HG03565 (cell line): Measurements from ENCODE around the gene CMTM3.
"Not testable (repeated sequence)": the region's sequence is repeated elsewhere in the genome, so short reads cannot be mapped to it uniquely, and the experiment has no call there.

Experiments used
- ATAC-seq: cut with Tn5 transposase; IDR thresholded peaks from one replicate; pipeline ENCODE4 v1.9.1; 2021; ENCODE audit warnings: mild to moderate bottlenecking, moderate library complexity; ENCODE audit not compliant: unreplicated experiment

CMTM3 gene

DNA sequence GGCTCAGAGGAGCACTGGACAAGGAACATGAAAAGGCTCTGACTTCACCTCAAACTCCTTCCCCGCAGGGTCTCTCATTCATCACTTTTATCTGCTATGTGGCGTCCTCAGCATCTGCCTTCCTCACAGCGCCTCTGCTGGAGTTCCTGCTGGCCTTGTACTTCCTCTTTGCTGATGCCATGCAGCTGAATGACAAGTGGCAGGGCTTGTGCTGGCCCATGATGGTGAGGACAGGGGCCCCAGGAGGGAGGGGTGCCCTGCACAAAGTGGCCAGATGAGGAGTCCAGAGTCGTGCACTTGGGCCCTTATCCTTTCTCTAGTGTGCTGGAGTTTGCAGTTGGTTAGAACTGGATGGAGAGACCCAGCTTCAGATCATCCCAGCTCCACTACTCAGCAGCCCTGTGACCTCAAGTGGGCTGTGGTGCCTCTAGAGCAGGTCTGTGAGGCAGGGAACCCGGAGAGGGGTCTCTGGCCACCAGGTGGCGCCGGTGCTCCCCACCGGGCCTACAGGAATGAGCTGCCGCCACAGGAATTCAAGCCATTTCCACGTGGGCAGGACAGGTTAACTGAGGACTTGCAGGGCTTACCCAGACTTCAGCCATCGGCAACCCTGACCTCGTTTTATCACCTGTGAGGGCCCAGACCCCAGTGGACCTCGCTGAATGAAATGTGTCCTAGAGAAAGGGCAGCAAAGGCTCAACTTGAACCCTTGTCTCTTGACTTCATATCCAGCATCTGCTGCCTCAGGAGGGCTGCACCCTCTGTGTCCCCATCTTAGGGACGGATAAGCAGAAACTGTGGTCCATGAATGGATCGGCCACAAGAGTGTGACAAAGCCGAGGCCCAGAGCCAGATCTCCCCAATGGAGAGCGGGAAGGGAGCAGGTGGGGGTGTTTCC, 4.0 kb downstream of the CMTM3 start:
- ATAC-seq = no peak

DNA sequence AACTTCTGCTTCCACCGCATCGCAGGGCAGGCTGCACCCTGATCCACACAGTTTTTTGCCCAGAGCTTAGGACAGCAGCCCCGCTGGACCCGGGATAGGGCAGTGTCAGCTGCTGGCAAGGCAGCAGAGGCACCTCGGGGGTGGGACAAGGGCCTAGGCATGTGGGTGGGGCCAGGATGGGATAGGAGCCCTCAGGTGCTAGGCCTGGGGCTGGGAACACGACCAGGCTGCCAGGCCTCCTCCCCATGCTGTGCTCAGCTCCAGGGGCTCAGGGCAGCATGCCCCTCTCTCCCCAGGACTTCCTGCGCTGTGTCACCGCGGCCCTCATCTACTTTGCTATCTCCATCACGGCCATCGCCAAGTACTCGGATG, 4.6 kb downstream of the CMTM3 start:
- ATAC-seq = no peak

DNA sequence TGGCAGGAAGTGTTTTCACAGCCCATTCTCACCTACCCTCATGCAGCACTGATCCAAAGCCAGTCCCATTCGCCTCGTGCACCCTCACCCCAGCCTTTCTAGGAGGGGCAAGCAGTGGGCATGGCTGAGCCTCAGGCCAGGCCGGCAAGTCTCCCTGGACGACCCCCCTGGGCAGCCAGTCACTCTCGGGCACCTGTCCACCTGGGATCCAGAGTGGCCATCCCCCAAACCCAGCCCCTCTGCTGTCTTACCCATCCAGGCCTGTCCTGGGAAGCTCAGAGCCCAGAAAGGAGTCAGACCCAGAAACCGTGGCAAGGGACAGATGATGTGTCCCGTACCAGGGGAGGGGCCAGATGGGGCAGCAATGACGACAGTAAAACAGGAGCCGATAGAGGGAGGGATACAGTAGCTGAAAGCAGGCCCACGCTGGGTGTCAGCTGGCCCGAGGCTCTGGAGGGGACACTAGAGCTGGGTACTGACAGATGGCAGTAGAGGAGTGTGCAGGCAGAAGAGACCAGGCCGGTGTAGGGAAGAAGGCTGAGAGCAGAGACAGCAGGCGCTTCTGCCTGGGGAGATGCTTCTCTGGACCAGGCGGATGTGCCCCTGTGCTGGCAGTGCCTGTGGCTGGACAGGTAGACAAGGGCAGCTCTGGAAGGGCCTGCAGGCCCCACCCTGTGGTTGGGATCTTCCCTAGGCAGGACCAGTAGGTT, 5.8 kb downstream of the CMTM3 start:
- ATAC-seq = no peak

DNA sequence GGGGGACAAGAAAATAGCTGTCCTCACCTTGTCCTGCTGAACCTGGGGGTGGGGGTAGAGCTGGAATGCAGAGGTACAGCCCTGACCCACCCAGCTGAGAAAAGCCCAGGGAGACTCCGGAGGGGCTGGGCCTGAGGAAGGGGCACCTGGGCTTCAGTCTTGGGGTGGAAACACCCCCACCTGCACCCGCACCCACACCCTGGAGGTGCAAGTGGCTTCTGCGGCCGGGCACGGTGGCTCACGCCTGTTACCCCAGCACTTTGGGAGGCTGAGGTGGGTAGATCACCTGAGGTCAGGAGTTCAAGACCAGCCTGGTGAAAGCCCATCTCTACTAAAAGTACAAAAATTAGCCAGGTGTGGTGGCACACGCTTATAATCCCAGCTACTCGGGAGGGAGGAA, 7.4 kb downstream of the CMTM3 start:
- ATAC-seq = not testable (repeated sequence)

DNA sequence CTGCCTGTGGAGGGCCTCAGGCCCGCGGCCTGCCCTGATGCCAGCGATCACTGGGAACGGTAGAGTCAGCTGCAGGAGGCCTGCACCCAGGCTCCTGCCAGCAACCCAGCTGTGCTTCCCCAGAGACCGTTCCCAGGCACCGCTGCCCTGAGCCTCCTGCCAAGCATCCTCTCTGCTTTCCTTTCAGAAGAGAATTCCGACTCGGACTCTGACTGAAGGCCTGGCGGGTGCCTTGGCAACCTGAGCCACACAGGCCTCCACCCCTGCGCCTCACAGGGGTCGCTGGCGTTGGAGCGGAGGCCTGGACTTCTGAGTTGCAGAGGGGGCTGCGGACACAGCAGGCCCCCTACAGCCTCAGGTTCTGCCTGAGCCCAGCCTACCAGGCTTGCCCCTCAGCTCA, 7.9 kb downstream of the CMTM3 start:
- no peak for ATAC-seq

DNA sequence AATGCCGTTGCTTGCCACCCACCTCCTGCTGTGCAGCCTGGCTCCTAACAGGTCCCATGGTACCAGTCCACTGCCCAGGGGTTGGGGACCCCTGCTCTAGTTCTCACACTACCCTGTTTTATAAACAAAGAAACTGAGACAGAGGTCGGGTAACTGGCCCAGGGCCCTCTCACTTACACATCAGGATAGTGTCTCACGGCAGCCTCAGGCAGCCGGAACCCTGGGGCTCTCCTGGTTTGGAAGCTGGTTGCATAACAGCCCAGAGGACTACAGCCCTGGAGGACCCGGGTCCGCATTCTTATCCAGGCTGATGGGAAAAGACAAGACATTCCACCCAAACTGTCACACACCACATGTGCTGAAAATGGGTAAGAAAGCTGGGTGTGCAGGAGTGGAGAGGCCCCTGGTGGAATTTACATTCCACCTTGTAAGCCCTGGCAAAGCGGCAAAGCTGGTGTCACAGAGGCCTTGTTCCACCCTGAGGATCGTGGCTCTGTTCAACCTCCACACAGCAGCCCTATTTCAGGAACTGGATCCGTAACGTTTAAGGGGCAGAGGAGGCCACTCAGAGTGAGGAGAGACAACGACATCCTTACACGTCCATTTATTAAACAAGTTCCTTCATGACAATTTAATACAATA, 9.8 kb downstream of the CMTM3 start:
- no peak for ATAC-seq

DNA sequence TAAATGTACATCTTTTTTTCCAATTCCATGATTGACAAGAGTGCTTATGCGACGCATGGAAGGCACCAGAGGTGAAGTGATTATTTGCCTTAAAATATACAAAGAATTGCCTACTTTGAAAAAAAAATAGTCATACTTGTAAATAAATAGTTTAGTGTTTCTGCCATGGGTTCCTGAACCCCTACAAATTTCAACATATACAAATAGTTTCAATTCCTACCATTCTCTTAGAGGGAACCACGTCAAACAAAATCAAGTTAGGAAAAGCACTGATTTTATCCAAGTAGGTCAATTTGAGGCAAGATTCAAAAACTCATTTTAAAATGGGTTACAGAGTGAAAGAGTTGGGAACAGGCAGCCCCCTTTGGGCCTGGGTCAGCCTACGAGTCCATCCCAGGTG, 11.7 kb downstream of the CMTM3 start:
- no peak for ATAC-seq

DNA sequence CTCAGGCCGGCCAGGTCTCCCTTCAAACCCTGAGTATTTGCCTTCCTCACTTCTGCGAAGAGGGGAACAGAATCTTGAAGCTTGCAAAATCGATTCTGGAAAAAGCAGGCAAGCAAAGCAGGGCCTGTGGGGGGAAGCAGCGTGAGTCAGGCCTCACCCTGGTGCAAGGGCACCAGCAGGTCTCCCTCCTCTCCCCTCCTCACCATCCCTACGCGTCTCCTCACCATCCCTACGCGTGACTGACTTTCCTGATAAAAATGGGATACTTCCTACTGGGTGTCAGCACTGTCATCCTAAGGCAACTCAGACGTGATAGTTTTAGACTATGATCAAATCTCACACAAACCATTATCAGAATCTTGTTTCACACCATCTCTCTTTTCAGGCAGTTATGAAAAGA, 12.1 kb downstream of the CMTM3 start:
- no peak for ATAC-seq

DNA sequence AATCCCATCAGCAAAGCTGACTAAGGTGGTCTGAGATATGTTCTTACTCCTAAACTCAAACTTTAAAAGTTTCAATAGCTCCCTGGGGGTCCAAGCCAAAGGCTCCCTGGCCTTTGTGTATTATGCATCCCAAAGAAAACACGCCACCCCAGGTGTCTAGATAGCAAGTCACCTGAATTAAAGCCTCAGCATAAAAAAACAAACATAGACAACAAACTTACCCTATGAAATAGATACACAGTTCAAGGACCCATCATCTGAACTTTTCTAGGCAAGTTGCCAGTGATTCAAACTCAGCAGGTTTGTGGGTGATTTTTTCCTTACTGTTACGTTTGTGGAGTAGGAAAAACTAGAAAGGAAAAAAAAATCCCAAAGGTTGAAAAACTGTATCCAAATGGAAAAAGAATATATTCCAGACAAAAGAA, 12.5 kb downstream of the CMTM3 start:
- no peak for ATAC-seq

DNA sequence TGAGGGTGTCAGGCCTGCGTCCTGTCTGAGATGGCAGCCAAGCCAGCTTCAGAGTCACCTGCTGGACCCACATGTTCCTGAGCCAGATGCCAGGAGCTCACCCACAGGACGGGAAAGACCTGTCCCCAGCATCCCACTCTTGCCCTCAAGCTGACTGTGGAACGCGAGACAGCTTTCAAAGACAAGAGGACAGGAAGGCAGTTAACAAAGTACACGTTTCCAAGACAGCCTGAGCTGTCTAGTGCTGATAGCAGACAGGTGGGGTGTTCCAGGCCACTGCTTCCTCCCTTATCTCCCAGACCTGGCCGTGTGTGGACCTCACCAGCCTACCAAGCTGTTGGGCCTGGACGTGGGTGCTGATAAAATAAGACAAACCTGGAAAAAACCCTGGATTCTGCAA, 13.2 kb downstream of the CMTM3 start:
- no peak for ATAC-seq

DNA sequence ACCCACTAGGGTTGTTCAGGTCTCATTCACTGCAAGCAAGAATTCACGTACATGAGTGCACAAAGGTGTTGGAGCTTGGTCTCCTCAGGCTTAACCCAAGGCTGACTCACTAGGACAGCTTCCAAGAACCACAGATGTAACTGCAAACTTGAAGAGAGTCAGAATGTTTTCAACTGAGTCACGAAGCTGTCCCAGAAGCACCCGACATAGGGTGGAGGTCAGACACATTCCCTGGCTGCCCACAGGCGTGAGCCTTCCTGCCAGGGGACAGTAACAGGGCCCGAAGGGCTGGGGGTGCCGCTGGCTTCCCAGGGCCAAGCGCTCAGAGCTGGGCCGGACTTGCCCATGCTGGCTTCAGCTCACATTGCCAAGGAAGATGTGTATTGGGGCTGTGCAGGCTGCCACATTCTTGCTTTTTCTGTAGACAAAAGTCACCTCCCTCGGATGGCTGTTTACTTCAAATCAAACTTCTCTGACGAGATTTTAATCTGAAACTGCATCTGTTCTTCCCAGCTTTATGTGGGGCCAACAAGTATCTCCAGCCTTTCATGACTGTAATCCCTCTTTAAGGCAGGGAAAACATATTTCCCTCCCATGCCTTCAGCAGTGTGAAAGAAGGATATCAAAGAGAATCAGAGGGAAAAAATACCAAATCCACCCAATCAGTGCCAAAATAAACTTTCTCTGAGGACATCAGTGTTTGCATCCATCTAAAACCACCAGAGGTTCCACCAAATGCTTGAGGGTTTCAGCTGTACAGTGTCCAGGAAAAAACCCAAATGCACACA, 14.3 kb downstream of the CMTM3 start:
- ATAC-seq = no peak

DNA sequence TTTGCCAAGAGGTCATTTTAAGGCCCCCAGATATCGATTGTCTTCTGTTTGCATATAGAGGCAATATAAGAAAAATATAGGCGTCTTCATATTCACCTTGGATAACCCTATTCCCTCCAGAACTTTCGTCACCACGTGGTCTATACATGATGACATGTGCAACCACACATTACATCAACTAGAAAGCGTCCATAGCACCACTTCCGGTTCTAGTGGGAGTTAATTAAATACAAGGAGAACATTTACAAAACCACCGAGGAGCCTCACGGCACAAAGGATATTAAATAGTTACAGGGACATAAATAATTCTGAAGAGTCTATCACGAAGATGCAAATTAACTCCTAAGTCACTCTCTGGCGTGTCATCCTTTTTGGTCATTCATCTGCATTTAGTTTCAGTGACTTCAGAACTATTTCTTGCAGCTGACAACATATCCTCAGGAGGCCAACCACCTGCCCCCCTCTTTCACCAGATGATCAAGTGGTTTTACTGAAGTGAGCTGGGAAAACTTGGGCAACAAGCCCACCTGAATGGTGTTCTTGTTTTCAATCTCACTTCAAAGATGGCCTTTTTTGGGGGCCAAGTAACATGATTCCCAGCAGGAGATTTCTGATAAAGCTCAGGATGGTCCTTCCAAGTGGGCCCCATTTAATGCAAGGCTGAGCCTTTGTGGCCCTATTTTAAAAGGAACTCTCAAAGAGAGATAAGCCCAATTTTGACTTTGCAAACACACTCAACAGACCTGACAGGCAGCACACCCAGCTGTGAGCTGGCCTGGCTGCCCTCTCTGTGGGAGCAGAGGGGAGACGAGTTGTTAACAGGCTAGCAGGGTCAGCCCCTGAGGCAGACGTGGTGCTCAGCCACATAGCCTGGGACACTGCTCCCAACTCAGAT, 15.3 kb downstream of the CMTM3 start:
- ATAC-seq = no peak

DNA sequence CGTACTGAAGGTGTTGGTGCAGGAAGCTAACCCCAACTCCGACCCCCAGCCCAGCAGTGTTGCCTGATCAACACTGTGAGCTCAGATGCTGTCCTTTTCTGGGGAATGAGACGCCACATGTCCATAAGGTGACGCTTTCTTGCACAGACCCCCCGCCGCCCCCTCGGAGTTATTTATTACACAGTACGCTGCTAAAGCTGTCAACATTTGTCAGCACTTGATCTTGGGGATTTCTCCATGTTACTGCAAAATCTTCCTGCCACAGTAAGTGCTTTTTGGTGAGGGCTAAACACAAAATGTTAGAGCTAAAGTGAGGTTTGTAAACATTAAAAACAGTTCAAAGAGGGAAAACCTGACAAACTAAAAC, 15.9 kb downstream of the CMTM3 start:
- no peak for ATAC-seq

DNA sequence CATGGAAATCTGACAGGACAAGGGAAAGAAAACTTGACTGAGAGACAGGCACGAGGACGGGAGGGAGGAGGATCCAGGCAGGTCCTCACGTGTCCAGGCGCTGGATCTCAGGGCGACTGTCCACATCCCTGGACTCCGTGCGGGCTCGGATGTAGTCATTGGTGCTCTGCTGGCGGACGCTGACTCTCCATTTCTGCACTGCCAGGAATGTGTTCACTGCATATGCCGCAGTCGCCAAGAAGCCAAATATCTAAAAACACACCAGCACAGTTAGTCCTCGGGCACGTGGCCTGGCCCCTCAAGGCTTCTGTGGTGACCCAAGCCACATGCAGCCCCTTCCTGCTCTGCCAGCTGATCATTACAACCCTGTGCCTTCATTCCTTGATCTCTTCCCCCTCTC, 17.5 kb downstream of the CMTM3 start:
- ATAC-seq = no peak

DNA sequence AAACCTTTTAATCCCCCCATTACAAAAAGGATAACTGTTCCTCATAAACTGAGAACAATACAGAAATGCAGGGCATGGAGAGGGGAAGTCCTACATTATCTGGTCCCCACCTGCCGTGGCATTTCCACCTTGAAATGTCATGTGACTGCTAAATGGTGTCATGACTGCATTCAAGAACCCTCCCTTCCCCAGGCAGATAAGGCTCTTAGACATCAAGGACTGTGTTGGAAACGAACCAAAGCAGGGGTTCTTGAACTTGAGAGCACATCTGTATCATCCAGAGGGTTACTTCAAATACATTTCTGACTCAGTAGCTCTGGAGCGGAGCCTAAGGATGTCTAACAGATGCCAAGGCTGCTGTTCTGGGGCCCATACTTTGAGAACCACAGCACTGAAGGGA, 18.4 kb downstream of the CMTM3 start:
- no peak for ATAC-seq

DNA sequence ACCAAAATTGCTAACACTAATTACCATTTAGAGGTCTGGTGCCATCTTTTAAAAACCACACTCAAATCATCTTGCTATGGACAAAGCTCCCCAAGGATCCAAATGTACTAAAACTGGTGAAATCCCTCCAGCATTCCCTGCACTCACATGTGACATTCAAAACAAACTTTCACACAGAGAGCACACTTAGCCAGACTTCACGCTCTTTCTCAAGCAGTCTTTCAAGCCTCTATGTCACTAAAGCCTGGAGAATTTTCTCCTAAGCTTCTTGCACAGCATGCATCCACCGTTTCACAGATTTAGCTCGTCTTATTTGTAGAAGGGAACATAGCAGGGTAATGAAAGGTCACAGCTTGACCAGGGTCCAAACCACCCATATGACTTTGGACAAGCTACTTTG, 19.3 kb downstream of the CMTM3 start:
- ATAC-seq = no peak

DNA sequence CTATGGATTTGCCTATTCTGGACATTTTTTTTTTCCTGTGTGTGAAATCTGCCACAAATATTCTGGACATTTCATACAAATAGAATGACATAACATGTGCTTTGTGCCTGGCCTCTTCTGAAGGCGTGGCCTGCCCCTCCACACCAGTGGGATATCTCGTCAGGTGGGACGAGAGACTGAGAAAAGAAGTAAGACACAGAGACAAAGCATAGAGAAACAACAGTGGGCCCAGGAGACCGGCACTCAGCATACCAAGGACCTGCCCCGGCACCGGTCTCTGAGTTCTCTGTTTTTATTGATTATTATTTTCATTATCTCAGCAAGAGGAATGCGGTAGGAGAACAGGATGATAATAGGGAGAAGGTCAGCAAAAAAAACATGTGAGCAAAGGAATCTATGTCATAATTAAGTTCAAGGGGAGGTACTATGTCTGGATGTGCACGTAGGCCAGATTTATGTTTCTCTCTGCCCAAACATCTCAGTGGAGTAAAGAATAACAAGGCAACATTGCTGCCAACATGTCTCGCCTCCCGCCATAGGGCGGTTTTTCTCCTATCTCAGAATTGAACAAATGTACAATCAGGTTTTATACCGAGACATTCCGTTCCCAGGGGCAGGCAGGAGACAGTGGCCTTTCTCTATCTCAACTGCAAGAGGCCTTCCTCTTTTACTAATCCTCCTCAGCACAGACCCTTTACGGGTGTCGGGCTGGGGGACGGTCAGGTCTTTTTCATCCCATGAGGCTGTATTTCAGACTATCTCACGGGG, 23.3 kb downstream of the CMTM3 start:
- not testable (repeated sequence) for ATAC-seq

DNA sequence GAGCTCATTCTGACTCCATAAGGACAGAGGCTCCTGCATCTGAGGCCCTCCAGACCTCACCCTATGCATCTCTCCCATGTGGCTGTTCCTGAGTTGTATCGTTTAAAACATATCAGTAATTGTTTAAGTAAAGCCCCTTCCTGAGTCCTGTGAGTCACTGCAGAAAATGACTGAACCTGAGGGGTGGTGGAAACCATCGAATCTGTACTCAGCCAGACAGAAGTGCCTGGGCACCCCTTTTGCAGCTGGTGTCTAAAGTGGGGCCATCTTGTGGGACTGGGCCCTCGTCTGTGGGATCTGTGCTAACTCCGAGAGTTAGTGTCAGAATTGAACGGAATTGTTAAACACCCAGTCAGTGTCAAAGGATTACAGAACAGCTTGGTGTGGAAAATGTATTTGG, 25.4 kb downstream of the CMTM3 start:
- ATAC-seq = no peak

DNA sequence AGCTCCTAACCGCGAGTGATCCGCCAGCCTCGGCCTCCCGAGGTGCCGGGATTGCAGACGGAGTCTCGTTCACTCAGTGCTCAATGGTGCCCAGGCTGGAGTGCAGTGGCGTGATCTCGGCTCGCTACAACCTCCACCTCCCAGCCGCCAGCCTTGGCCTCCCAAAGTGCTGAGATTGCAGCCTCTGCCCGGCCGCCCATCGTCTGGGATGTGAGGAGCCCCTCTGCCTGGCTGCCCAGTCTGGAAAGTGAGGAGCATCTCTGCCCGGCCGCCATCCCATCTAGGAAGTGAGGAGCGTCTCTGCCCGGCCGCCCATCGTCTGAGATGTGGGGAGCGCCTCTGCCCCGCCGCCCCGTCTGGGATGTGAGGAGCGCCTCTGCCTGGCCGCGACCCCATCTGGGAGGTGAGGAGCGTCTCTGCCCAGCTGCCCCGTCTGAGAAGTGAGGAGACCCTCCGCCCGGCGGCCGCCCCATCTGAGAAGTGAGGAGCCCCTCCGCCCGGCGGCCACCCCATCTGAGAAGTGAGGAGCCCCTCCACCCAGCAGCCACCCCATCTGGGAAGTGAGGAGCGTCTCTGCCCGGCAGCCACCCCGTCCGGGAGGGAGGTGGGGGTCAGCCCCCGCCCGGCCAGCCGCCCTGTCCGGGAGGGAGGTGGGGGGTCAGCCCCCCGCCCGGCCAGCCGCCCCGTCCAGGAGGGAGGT, 26.2 kb downstream of the CMTM3 start:
- not testable (repeated sequence) for ATAC-seq
